ENCODE data around the gene GDPD4.
"Not testable (repeated sequence)": the region's sequence is repeated elsewhere in the genome, so short reads cannot be mapped to it uniquely, and the experiment has no call there.

Gene GDPD4

DNA sequence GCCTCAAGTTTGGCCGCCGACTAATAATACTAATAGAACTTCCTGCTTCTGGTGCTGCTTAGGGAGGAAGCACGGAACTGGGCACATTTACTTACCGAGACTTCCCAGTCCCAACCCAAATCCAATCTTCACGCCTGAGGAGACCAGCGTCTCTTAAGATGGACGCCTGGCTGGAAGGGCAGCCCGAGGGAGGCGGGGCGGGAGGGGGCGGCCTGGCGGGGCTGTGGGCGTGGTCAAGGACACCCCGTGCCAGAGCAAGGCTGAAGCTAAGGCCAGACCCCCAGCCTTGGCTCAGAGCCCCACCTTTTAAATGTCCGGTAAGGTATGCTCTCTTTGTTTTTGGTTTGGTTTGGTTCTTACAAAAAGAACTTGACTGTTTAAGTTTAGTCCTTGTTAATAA is at the start of gene GDPD4:
Gene GDPD4 (minus strand): TSS at position 177 of the 400 bp plus-strand sequence. CDS start 16,549 bp downstream, outside the sequence.
- DNase-seq (ENCODE audit: low read depth, low spot score), result no peak

DNA sequence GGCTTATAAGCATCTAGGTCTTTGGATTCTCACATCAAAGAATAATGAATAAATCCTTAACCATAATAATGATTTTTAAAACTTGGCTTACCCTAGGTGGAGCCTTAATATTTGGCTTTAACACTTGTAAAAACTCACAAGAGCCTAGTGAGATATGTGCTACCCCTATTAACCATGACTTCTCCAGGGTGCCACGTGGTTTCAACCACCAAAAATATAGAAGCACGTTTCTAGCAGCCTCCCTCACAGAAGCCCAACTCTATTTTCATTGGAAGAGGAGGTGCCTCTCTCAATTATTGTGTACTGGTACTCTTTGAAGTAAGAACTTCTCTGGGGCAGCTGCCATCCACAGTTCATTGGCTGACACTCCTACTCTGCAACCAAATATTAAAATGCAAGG is 46.5 kb upstream of the GDPD4 start:
- DNase-seq (ENCODE audit: low read depth, low spot score), result no peak

- no peak for DNase-seq (ENCODE audit: low read depth, low spot score)
Observed at GRCh38 chr11:77346906-77347603, 45.6 kb upstream of the GDPD4 start.

DNA sequence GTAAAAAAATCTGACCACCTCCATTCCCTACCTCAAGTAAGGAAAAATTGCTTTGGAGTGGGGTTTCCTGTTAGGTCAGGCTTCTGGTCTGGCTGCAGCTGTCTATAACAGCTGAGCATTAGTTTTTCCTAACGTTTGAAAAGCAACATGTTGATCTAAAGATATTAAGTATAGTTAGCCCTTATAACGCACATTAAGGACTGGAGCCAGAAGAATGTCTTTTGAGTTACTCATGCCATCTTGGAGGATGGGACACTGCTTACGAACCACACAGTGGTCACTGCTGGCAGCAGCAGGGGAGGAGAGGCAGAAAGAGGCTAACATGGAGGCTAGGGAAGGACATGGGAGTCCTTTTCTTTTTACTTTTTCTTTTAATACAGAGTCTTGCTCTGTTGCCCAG is 44.1 kb upstream of the GDPD4 start:
- no peak for DNase-seq (ENCODE audit: low read depth, low spot score)

- DNase-seq (ENCODE audit: low read depth, low spot score), result no peak
Observed at GRCh38 chr11:77340501-77340900, 39.0 kb upstream of the GDPD4 start.

GRCh38 chr11:77332259-77332658 is 30.8 kb upstream of the GDPD4 start:
- DNase-seq (ENCODE audit: low read depth, low spot score), result no peak

GRCh38 chr11:77325159-77325558 is 23.7 kb upstream of the GDPD4 start:
- DNase-seq (ENCODE audit: low read depth, low spot score), result no peak

DNA sequence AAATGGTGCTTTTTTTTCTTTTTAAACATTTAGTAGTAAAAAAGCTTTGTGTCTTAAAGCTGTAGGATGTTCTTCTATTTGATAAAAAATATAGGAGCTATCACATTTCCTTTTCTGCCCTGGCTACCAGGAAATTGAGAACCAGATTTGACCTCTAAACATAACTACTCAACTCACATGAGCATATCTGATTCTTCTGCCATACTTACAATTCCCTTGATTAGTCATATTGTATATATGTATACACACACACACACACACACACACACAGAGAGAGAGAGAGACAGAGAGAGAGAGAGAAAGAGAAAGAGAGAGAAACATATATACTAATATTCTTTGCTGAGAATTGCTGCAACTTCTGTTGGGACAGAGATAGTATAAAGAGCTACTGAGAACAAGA is 23.0 kb upstream of the GDPD4 start:
- DNase-seq (ENCODE audit: low read depth, low spot score), result no peak

DNA sequence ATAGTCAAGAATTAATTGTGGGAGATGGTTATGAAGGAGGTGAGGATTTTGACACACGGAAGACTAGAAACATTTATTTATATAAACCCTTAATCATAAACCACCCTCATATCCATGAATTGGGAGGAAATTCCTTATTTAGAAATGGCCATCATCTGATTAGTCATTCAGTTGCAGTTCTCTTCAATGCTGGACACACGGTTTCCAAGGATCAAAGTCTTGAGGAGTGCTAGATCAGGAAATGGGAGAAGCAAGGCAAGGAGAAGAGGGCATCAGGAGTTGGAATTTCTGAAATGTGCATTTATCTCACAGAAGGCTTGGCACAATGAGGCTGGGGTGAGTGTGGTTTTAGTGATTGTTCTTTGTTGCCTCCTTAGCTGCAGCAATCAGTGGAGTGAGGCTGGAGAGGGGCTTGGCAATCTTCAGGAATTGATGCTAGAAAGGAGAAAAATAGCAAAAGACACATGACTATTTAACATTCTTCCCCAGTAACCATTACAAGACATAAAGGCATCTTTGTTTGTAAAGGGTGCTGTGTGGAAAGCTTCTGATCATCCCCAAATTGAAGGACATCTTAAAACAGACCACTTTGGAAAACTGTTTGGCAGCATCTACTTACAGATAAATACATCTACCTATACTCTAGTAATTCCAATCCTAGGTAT is 21.6 kb upstream of the GDPD4 start:
- no peak for DNase-seq (ENCODE audit: low read depth, low spot score)

DNA sequence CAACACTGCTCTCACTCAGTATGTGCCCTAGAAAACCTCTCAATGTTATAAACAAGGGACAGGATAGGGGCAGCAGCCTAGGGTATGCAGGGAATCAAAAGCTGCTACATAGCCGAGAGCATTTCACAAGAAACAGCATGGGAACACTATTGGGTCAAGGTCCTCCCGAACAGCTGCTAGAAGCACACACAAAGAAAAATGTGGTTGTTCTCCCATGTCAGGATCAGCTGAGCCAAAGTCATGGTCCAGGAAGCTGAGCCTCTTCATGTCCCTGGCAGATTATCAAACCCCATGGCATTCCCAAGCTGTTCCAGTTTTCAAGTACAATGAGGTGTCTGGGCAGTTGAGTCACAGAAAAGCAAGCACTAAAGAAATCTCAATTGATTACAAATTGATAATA is 21.0 kb upstream of the GDPD4 start:
- no peak for DNase-seq (ENCODE audit: low read depth, low spot score)

DNA sequence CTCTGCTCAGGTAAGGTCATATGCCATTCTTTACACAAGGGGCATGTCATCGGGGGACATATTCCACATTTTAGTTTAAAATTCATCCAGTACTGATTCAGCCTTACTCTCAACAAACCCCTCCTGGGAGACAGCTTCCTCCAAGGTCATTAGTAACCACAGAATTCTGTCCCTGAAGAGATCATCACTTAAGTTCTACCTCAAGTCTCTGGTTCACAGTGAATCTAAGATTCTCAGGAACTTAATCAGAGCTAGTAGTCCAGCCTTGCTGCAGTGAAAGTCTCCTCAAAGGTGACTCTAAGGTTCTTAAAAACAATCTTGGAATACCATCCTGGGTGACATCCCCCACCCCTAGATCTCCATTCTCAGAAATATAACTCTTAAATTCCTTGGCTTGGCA is 18.9 kb upstream of the GDPD4 start:
- DNase-seq (ENCODE audit: low read depth, low spot score), result no peak

DNA sequence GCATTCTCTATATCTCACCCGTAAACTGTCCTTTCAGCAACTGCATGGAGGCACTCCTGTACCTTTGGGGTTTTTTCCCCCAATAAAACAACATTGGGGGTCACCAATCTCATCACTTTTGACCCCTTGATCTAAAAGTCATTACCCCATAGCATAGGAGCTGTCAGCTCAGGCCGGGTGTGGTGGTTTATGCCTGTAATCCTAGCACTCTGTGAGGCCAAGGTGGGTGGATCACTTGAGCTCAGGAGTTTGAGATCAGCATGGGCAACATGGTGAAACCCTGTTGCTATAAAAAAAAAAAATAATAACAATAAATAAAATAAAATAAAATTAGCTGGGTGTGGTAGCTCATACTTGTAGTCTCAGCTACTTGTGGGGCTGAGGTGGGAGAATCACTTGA is 17.1 kb upstream of the GDPD4 start:
- no peak for DNase-seq (ENCODE audit: low read depth, low spot score)

GRCh38 chr11:77316733-77317342 is 15.4 kb upstream of the GDPD4 start:
- DNase-seq (ENCODE audit: low read depth, low spot score), result no peak

DNA sequence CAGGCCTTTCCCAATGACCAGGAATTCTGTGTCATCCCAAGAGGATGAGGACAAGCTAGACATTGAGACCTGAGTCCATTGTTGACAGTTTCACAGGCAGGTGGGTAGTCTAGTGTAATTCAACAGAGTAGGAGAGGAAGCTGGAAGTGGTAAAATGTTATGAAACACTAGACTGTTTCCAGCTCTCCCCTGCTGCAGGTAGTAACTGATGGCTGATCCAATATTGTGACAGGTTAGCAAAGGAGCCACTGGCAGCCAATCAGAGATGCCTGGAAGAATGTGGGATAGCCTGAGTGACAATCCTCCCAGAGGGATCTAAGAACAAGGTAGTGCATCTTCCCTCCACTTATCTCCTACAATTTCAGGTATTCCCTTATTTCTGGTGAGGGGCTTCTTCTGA is 10.6 kb upstream of the GDPD4 start:
- DNase-seq (ENCODE audit: low read depth, low spot score), result no peak

DNA sequence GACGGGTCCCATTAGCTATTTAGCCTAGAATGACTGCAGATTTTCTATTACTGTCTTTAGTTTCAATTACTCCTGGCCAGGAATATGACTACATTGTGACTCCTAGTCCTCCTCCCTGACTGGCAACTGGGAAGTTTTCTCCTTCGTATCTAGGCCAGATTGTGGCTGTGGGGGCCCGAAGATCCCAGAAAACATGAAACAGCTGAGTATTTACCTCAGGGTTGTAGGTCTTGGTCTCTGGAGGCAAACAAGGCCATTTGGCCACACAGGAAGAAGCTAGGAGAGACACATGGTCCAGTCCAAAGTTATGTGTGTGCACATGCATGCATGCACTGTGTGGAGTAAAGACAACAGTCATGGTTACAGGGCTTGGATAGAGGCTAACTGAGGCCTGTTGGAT is 10.2 kb upstream of the GDPD4 start:
- no peak for DNase-seq (ENCODE audit: low read depth, low spot score)

- no peak for DNase-seq (ENCODE audit: low read depth, low spot score)
Observed at GRCh38 chr11:77310721-77311120, 9.2 kb upstream of the GDPD4 start.

- no peak for DNase-seq (ENCODE audit: low read depth, low spot score)
Observed at GRCh38 chr11:77309401-77310085, 8.1 kb upstream of the GDPD4 start.

- DNase-seq (ENCODE audit: low read depth, low spot score), result no peak
Observed at GRCh38 chr11:77308838-77309237, 7.4 kb upstream of the GDPD4 start.

GRCh38 chr11:77303328-77303727 is 1.8 kb upstream of the GDPD4 start:
- DNase-seq (ENCODE audit: low read depth, low spot score), result no peak

DNA sequence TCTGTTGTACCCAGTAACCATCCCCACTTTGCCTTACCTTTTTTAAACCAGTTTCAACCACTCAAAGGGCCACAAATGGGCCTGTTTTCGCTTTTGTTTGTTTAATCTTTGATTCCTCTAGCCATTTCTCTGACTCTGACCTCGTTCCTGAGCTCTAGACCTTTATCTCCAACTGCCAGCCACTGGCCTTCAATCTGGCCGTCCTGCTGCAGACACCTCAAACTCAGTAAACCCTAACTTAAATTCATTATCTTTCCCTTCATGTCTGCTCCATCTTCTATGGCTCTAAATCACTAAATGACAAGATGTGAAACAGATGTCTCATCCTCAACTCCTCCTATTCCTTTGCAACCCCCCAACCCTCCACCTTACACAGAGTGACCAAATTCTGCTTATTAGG is 1.3 kb upstream of the GDPD4 start:
- DNase-seq (ENCODE audit: low read depth, low spot score), result no peak

DNA sequence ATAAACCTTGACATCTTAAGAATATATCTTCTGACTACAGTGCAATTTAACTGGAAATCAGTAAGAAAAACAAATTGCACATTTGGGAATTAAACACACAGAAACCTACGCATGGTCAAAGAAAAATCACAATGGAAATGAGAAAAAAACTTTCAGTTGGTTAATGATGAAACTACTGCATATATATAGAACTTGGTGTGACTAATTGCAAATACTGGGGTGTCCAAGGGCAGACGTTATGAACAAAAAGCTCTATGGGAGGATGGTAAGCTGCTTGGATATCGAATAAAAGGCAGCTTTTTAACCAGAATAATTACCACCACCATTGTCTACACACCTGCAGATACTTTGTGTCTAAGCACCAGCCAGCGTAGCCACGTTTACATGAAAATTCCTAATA is 791 bp downstream of the GDPD4 start:
- no peak for DNase-seq (ENCODE audit: low read depth, low spot score)

- not testable (repeated sequence) for DNase-seq (ENCODE audit: low read depth, low spot score)
Observed at GRCh38 chr11:77300028-77300427, 1.5 kb downstream of the GDPD4 start.
